OCI-LY3 (cell line): Measurements from ENCODE around the gene MAN1B1.

Experiments
- H2AFZ ChIP-seq: fragments of 200-600, 300-600 bp; shearing (Covaris generic); 2 replicates; pipeline ENCODE4 v1.6.0; 2014; ENCODE audit warnings: antibody characterized with exemption, low read depth, low read length
- H3K27ac ChIP-seq: fragments of 200-600, 300-600 bp; sonication (generic); 2 replicates; pipeline ENCODE4 v1.5.1; 2014; ENCODE audit warnings: mild to moderate bottlenecking, low read length, moderate library complexity, mixed read lengths
- H3K27me3 ChIP-seq: fragments of 200-600, 300-600 bp; sonication (generic); 2 replicates; pipeline ENCODE4 v1.6.1; 2014; ENCODE audit warnings: low read depth, low read length, mixed read lengths
- H3K36me3 ChIP-seq: fragments of 200-600, 300-600 bp; sonication (generic); replicated peaks from 2 replicates; pipeline ENCODE3; 2014; ENCODE audit warnings: low read depth, low read length, mixed read lengths
- H3K4me1 ChIP-seq: fragments of 300-600, 200-600 bp; sonication (generic); 2 replicates; pipeline ENCODE4 v1.6.1; 2014; ENCODE audit warnings: low read length, mixed read lengths
- H3K4me2 ChIP-seq: fragments of 200-600, 300-600 bp; sonication (generic); 2 replicates; pipeline ENCODE4 v1.6.1; 2014; ENCODE audit warnings: low read length, mixed read lengths
- H3K4me3 ChIP-seq: fragments of 300-600, 200-600 bp; sonication (generic); 2 replicates; pipeline ENCODE4 v1.5.1; 2014; ENCODE audit warnings: antibody characterized with exemption, mild to moderate bottlenecking, low read length, moderate library complexity
- H3K79me2 ChIP-seq: fragments of 300-600, 200-600 bp; shearing (Covaris generic); 2 replicates; pipeline ENCODE4 v1.6.1; 2014; ENCODE audit warnings: mild to moderate bottlenecking, low read length, mixed read lengths
- H3K9ac ChIP-seq: fragments of 300-600, 200-600 bp; shearing (Covaris generic); 2 replicates; pipeline ENCODE4 v1.6.0; 2014; ENCODE audit warnings: mild to moderate bottlenecking, low read length, moderate library complexity
- H3K9me3 ChIP-seq: fragments of 200-600, 300-600 bp; shearing (Covaris generic); 2 replicates; pipeline ENCODE4 v1.6.1; 2014; ENCODE audit warnings: low read length, mixed read lengths; ENCODE audit not compliant: insufficient read depth
- H4K20me1 ChIP-seq: fragments of 200-600, 300-600 bp; sonication (generic); 2 replicates; pipeline ENCODE4 v1.6.1; 2016; ENCODE audit warnings: low read length, mixed read lengths; ENCODE audit not compliant: insufficient read depth
- EZH2phosphoT487 ChIP-seq: fragments of 200-600 bp; shearing (Covaris generic); IDR thresholded peaks from 2 replicates; pipeline ENCODE4 v1.6.1; 2018; ENCODE audit warnings: antibody characterized with exemption, mixed run types, low read depth
- TF ChIP-seq, protein P1 (sequence below): fragments of 200-600, 300-600 bp; sonication (generic); IDR thresholded peaks from 2 replicates; pipeline ENCODE4 v1.5.1; 2014; ENCODE audit warnings: antibody characterized with exemption, low read length, low read depth

MAN1B1 gene

DNA sequence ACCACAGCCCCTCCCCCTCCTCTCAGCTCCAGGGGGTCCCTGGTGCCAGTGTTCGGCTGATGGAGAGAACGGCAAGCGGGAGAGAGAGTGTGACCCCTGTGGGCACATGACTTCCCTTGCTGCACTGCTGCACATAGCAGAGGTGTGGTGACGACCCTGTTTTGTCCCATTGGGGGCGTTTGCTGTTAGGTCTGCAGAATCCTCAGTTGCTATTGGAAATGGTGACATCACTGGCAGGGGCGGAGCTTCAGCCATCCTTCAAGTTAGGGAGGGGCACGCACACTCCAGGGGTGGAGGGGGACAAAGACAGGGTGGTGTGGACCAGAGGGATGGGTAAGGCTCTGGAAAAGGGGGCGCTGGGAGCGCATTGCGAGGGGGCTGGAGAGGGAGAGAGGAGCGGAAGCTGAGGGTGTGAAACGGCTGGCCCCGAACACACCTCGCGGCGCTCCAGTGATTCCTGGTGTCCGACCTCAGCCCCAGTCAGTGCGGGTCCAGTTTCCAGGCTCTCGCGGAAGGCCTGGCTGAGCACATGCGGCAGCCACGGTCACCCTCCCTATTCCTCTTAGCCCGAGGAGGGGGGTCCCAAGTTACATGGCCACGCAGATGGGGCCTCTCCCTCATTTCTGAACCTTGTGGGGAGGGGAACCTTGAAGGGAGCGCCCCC, 51.4 kb downstream of the MAN1B1 start:
- no peaks in the 10 kb centered on the region for H3K9me3 ChIP-seq
- no peak overlapping the region for H3K27ac ChIP-seq
- 0 out of 2 replicates have a peak, but pooled peaks cover 13% of the 10 kb centered on the region for H3K27me3 ChIP-seq
- H4K20me1 ChIP-seq, result no peaks in the 10 kb centered on the region
- H3K4me1 ChIP-seq, result no peaks in the 10 kb centered on the region
- no peak overlapping the region for H2AFZ ChIP-seq
- no peaks in the 10 kb centered on the region for H3K36me3 ChIP-seq
- H3K4me3 ChIP-seq, result no peak overlapping the region
- H3K4me2 ChIP-seq, result no peak overlapping the region
- no peaks in the 10 kb centered on the region for H3K79me2 ChIP-seq
- TF ChIP-seq, protein P1, sequence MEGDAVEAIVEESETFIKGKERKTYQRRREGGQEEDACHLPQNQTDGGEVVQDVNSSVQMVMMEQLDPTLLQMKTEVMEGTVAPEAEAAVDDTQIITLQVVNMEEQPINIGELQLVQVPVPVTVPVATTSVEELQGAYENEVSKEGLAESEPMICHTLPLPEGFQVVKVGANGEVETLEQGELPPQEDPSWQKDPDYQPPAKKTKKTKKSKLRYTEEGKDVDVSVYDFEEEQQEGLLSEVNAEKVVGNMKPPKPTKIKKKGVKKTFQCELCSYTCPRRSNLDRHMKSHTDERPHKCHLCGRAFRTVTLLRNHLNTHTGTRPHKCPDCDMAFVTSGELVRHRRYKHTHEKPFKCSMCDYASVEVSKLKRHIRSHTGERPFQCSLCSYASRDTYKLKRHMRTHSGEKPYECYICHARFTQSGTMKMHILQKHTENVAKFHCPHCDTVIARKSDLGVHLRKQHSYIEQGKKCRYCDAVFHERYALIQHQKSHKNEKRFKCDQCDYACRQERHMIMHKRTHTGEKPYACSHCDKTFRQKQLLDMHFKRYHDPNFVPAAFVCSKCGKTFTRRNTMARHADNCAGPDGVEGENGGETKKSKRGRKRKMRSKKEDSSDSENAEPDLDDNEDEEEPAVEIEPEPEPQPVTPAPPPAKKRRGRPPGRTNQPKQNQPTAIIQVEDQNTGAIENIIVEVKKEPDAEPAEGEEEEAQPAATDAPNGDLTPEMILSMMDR, result no peak
- TF ChIP-seq EZH2phosphoT487, result no peak
- H3K9ac ChIP-seq, result no peak overlapping the region

DNA sequence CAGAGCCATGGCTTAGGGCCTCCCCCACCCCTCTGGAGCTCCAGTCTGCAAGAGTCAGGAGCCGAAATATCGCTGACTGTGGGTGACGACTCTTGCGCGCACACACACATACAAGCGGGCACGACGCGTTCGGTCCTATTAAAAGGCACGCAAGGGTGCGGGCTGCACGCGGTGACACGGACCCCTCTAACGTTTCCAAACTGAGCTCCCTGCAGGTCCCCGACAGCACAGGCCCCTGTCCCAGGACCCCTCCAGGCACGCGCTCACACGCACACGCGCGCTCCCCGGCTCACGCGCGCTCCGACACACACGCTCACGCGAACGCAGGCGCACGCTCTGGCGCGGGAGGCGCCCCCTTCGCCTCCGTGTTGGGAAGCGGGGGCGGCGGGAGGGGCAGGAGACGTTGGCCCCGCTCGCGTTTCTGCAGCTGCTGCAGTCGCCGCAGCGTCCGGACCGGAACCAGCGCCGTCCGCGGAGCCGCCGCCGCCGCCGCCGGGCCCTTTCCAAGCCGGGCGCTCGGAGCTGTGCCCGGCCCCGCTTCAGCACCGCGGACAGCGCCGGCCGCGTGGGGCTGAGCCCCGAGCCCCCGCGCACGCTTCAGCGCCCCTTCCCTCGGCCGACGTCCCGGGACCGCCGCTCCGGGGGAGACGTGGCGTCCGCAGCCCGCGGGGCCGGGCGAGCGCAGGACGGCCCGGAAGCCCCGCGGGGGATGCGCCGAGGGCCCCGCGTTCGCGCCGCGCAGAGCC, 52.1 kb downstream of the MAN1B1 start, which contains the start of gene GRIN1:
GRIN1 (plus strand) TSS at position 433 of the 746 bp plus-strand sequence. CDS start 333 bp downstream, outside the sequence.
- Histone ChIP-seq H3K79me2 (no peaks in the 10 kb centered on the region), H3K9me3 (no peaks in the 10 kb centered on the region), H3K4me2 (no peak within 1 kb of the TSS), H3K4me3 (no peak within 1 kb of the TSS), H2AFZ (no peak within 1 kb of the TSS), H4K20me1 (no peaks in the 10 kb centered on the region), H3K36me3 (no peaks in the 10 kb centered on the region), H3K4me1 (no peaks in the 10 kb centered on the region), H3K9ac (no peak within 1 kb of the TSS), H3K27ac (no peak within 1 kb of the TSS), H3K27me3 (0 out of 2 replicates have a peak, but pooled peaks cover 19% of the 10 kb centered on the region)
- TF ChIP-seq, protein P1, result no peak
- no peak for TF ChIP-seq EZH2phosphoT487

DNA sequence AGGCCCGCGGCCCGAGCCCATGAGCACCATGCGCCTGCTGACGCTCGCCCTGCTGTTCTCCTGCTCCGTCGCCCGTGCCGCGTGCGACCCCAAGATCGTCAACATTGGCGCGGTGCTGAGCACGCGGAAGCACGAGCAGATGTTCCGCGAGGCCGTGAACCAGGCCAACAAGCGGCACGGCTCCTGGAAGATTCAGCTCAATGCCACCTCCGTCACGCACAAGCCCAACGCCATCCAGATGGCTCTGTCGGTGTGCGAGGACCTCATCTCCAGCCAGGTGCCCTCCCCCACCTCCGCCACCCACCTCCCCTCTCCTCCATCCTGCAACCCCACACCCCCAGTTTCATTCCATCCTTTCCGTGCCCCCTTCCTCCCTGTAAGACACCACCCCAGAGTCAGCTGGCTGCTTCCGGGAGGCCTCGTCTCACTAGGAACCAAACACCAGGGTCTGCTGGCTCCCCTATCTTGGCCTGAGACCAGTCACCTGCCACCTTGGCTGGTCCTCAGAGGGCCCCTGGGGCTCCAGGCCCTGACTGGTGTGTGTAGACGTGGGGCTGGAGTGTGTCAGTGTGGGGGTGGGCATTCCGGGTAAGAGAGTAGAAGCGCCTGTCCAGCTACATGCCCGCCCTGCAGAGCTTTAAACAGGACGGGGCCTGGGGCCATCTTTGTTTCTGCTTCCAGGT, 52.8 kb downstream of the MAN1B1 start:
- no peak overlapping the region for H3K9ac ChIP-seq
- H3K36me3 ChIP-seq, result no peaks in the 10 kb centered on the region
- H3K4me3 ChIP-seq, result no peak overlapping the region
- no peak overlapping the region for H2AFZ ChIP-seq
- no peak overlapping the region for H3K4me2 ChIP-seq
- H3K27ac ChIP-seq, result no peak overlapping the region
- no peaks in the 10 kb centered on the region for H4K20me1 ChIP-seq
- no peaks in the 10 kb centered on the region for H3K4me1 ChIP-seq
- no peaks in the 10 kb centered on the region for H3K9me3 ChIP-seq
- TF ChIP-seq, protein P1, result no peak
- no peak for TF ChIP-seq EZH2phosphoT487
- no peaks in the 10 kb centered on the region for H3K79me2 ChIP-seq
- 0 out of 2 replicates have a peak, but pooled peaks cover 19% of the 10 kb centered on the region for H3K27me3 ChIP-seq
